Left ventricle myocardium superior (tissue), 1 donor: Measurements from ENCODE around the gene MC1R. TPM values are rescaled to one million over a fixed set of nuclear protein-coding genes. Genes with fewer than 3 reads are reported as not detected.
"Not testable (repeated sequence)": the region's sequence is repeated elsewhere in the genome, so short reads cannot be mapped to it uniquely, and the experiment has no call there.

Source experiments
- ATAC-seq: fragments of 200-7000 bp; cut with Tn5 transposase; one replicate; pipeline ENCODE4 v1.9.1; 2020; ENCODE audit warnings: mild to moderate bottlenecking, moderate library complexity
- DNase-seq: peaks from one replicate; pipeline ENCODE4 v3.0.0-alpha.2; 2020
- intact Hi-C: fragments of 100-400 bp; cut with micrococcal nuclease; formaldehyde crosslinking; loops from one replicate; pipeline ENCODE4 v1.11.0; 2022
- total RNA-seq: library from RNA; stranded (reverse); fragmentation: NEBNext Ultra II Directional; extraction: Animal tissue kit (Norgen Biotek cat#: 25700); gene quantifications from one replicate; pipeline ENCODE4 v1.2.1, GENCODE V29; 2021
- donor health status: DM: no; HTN: yes; CAD: no; lungs with severe emphysema.

Gene MC1R
- total RNA-seq, 1 donor from 2014 or later, result 1.1 TPM

GRCh38 chr16:89952551-89952950 is 33.9 kb downstream of the MC1R start:
- intact Hi-C loops, result no loop called here
- DNase-seq (no peak), ATAC-seq (no peak)

DNA sequence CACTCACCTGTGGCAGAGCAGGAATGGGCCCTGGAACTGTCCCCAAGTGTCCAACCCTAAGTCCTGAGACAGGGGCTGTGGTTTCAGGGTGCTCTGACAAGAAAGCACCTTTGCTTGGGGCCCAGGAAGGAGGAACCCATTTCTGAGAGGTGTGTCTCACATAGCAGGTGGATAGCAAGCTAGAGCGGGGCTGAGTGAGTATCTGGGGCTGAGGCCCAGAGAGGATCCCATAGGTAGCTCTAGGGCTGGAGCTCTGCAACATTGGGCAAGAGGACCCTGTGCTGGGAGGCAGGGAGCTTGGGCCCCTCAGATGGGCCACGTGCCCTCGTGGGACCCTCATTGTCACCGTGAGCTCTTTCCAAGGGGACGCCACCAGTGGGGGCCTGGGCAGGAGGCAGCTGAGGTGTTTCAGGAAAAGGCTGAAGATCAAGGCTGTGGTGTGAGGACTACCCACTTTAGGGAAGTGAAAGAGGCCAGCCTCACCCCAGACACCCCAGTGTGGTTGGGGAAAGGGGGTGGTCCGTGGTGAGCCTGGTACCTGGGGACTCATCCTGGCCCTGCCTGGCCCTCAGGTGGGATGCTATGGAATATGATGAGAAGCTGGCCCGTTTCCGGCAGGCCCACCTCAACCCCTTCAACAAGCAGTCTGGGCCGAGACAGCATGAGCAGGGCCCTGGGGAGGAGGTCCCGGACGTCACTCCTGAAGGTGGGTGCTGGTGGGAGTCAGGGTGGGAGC is 35.2 kb downstream of the MC1R start:
- ATAC-seq (no peak), DNase-seq (no peak)
- intact Hi-C loops, result no loop called here

DNA sequence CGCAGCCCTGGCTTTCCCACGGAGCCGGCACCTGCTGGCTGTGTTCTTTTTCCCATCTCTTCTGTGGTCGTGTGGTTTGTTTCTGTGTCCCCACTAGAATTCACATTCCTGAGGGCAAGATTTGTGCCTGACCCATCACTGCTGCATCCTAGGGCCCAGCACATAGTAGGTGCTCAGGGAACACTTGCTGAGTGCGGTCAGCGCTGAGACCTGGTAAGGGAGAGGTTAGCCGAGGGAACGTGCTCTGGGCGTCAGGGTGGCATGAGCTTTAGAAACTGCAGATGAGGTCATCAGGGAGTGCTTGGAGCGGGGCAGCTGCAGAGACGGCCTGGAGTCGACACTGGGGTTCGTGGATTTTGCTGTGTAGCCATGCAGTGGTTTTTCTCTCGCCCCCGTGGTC is 35.8 kb downstream of the MC1R start:
- intact Hi-C loops, result no loop called here
- no peak for ATAC-seq
- no peak for DNase-seq

DNA sequence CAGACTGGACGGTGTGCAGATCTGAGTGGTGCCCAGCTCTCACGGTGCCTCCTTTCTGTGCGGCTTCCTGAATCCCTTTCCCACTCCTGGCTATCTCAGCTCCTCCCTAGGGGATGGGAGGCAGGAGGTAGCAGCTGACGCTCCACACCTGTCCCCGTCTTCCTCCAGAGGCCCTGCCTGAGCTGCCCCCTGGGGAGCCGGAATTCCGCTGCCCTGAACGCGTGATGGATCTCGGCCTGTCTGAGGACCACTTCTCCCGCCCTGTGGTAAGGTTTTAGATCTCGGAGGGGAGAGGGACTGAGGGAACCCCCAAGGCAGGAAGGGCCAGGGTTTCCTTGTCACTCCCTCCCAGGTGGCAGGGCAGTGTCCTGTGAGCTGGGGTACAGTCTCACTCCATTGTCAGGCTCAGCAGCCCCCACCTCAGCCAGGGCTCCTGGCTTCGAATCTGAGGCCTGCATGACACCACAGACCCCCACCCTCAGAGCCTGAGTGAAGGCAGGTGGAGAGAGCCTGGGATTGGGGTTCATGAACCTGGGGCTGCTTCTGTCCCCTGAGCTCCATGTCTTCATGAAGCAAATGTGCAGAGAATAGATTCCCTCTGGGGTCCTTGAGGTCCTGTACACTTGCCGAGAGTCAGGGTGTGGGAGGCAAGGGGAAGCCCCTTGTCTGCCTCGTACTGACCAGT is 36.5 kb downstream of the MC1R start:
- intact Hi-C loops, result no loop called here
- ATAC-seq, result no peak
- no peak for DNase-seq

DNA sequence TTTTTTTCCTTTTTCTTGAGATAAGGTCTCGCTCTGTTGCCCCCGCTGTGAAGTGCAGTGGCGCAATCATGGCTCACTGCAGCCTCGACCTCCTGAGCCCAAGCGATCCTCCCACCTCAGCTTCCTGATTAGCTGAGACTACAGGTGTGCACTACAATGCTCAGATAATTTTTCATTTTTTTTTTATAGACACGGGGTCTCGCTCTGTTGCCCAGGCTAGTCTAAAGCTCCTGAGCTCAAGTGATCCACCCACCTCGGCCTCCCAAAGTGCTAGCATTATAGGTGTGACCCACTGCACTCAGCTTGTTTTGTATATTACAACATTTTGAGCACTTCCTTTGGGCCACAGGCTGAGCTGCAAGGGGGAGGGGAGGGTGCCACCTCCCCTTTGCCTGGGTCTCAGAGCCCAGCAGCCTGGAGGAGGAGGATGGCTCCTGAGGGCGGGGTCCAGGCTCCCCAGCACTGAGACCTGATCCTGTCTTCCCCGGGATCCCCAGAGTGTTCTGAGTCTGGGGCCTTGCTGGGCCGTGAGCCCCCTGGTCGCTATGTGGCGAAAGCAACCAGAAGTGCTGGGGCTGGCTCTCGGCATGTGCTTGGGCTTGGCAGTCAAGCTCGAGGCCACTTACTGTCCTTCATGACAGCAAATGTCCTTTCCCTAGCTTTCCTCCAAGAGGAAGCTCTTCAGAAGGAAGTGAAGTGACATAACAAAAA is 38.0 kb downstream of the MC1R start:
- DNase-seq (no peak), ATAC-seq (peak; percentile 26)
- intact Hi-C loops, result no loop called here

GRCh38 chr16:89957216-89957785 is 38.6 kb downstream of the MC1R start:
- DNase-seq (no peak), ATAC-seq (peak; percentile 9)
- intact Hi-C loops, result no loop called here

- DNase-seq (peak; percentile 58), ATAC-seq (peak; percentile 54)
These were observed 39.4 kb downstream of the MC1R start for GRCh38 chr16:89958068-89958467.

DNA sequence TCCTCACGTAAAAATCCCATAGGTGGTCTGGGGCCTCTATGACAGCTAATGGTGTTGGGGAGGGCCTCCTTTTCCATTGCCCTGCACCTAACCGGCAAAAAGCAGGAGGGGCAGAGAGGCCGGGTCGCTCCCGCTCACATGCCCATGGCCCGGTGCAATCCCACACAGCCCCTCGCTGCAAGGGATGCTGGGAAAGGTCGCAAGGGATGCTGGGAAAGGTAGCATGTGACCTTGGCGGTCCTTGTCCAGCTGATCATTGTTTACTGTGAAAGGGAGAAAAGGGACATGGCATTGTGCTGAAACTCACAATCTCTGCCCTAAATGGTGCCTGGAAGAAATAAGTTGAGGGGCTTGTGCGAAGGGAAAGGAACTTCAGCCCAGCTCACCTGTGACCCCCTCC is 39.9 kb downstream of the MC1R start:
- intact Hi-C loops, result no loop called here
- no peak for ATAC-seq
- no peak for DNase-seq

More at GRCh38 chr16:89958068-89958467, 39.4 kb downstream of the MC1R start:
- intact Hi-C loops, result no loop called here

GRCh38 chr16:89960966-89961365 is 42.3 kb downstream of the MC1R start:
- no peak for ATAC-seq
- intact Hi-C loops, result no loop called here
- no peak for DNase-seq

DNA sequence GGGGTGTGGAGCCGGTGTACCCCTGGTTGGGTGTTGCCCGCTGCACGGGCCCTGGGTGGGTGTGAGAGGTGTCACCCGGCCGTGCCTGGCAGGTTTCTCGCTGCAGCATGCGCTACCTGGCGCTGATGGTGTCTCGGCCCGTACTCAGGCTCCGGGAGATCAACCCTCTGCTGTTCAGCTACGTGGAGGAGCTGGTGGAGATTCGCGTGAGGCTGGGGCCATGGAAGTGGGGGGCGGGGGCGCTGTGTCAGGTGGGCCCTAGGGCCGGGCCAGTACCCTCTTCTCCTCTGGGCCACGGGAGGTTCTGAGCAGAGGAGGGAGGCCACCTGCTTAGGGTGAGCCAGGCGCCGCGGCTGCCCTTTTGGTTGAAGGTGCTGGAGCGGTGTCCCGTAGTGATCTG is 43.3 kb downstream of the MC1R start:
- intact Hi-C loops, result no loop called here
- DNase-seq, result no peak
- ATAC-seq, result no peak

GRCh38 chr16:89962754-89963498 is 44.3 kb downstream of the MC1R start:
- intact Hi-C loops, result no loop called here
- no peak for ATAC-seq
- no peak for DNase-seq

DNA sequence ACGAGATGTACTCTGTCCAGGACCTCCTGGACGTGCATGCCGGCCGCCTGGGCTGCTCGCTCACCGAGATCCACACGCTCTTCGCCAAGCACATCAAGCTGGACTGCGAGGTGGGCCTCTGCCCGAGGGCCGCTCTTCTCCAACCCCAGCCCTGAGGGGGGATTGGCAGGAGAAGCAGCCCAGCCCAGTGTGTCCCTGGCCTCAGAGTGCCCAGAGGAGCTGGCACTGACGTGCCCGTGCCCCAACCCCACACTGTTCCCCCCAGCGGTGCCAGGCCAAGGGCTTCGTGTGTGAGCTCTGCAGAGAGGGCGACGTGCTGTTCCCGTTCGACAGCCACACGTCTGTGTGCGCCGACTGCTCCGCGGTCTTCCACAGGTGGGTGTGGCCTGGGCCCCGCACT is 45.5 kb downstream of the MC1R start:
- no peak for DNase-seq
- intact Hi-C loops, result no loop called here
- no peak for ATAC-seq

DNA sequence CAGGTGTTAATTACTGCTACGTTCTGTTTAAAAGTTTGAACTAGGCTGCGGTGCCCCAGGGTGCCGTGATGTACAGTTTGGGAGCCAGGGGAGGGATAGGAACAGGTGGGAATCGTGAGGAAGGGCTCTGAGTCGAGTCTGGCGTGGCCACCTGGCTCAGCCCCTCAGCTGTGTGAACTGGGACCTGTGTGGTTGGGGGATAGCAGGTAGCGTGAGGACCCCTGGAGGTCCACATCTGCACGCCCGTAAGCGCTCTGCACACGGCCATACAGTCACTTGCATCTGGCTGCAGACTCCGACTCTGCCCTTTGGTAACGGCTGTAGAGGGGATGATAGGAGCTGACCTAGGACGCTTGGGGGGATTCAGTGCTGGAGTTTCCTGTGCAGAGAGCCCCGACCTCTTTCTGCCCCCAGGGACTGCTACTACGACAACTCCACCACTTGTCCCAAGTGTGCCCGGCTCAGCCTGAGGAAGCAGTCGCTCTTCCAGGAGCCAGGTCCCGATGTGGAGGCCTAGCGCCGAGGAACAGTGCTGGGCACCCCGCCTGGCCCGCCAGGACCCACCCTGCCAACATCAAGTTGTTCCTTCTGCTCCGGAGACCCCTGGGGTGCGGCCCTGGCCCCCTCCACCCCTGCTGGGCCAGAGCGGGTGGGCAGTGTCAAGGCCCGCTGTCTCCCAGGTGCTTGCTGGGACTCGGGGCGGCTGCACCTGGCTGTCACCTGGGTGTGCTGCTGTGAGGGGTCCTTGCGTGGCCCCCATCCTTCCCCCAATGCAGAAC is 47.0 kb downstream of the MC1R start:
- intact Hi-C loops, result no loop called here
- ATAC-seq (no peak), DNase-seq (no peak)

- no peak for ATAC-seq
- no peak for DNase-seq
- intact Hi-C loops, result no loop called here
These were observed 48.1 kb downstream of the MC1R start for GRCh38 chr16:89966756-89967155.

- DNase-seq, ATAC-seq, intact Hi-C loops: not testable (repeated sequence)
These were observed 48.8 kb downstream of the MC1R start for GRCh38 chr16:89967436-89967835.

GRCh38 chr16:89968074-89968473 is 49.4 kb downstream of the MC1R start:
- ATAC-seq, intact Hi-C loops, DNase-seq: not testable (repeated sequence)

GRCh38 chr16:89969741-89970410 is 51.2 kb downstream of the MC1R start:
- intact Hi-C loops, result no loop called here
- ATAC-seq (no peak), DNase-seq (no peak)
